ENCODE results near the gene KBTBD4.

Gene KBTBD4

GRCh38 chr11:47578524-47579494, at the start of gene KBTBD4, which contains the start of gene NDUFS3:
TSS of gene KBTBD4 (minus strand) at chr11:47578970. CDS start at chr11:47578951, 19 bp downstream.
TSS of gene NDUFS3 (plus strand) at chr11:47579074. CDS start at chr11:47579092, 18 bp downstream.
- TF ChIP-seq CTCF (IDR thresholded peaks at IDR 0.05; ENCODE audit: borderline replicate concordance, control extremely low read depth, extremely low read depth, insufficient read depth, missing control alignments) = no peak

GRCh38 chr11:47628026-47628425, 49.3 kb upstream of the KBTBD4 start:
- TF ChIP-seq CTCF (IDR thresholded peaks at IDR 0.05; ENCODE audit: borderline replicate concordance, control extremely low read depth, extremely low read depth, insufficient read depth, missing control alignments) = no peak
- in situ Hi-C loops (cut with MboI; ENCODE audit: low sequenced_read_pairs, unreplicated experiment) = no loop called here
- DNase-seq (ENCODE audit: low spot score) = no peak

More at GRCh38 chr11:47578524-47579494, at the start of gene KBTBD4, which contains the start of gene NDUFS3:
- in situ Hi-C loops (cut with MboI; ENCODE audit: low sequenced_read_pairs, unreplicated experiment) = no loop called here
- DNase-seq (ENCODE audit: low spot score) = peak; percentile 93

- in situ Hi-C loops (cut with MboI; ENCODE audit: low sequenced_read_pairs, unreplicated experiment) = no loop called here
- no peak for TF ChIP-seq CTCF (IDR thresholded peaks at IDR 0.05; ENCODE audit: borderline replicate concordance, control extremely low read depth, extremely low read depth, insufficient read depth, missing control alignments)
- no peak for DNase-seq (ENCODE audit: low spot score)
Measured at GRCh38 chr11:47626234-47626633, 47.5 kb upstream of the KBTBD4 start.

- in situ Hi-C loops (cut with MboI; ENCODE audit: low sequenced_read_pairs, unreplicated experiment) = no loop called here
- TF ChIP-seq CTCF (IDR thresholded peaks at IDR 0.05; ENCODE audit: borderline replicate concordance, control extremely low read depth, extremely low read depth, insufficient read depth, missing control alignments) = no peak
- no peak for DNase-seq (ENCODE audit: low spot score)
Measured at GRCh38 chr11:47620836-47621378, 42.1 kb upstream of the KBTBD4 start.

GRCh38 chr11:47617417-47617809, 38.6 kb upstream of the KBTBD4 start:
- TF ChIP-seq CTCF (IDR thresholded peaks at IDR 0.05; ENCODE audit: borderline replicate concordance, control extremely low read depth, extremely low read depth, insufficient read depth, missing control alignments) = no peak
- in situ Hi-C loops (cut with MboI; ENCODE audit: low sequenced_read_pairs, unreplicated experiment) = no loop called here
- no peak for DNase-seq (ENCODE audit: low spot score)

GRCh38 chr11:47616726-47617416, 38.1 kb upstream of the KBTBD4 start:
- in situ Hi-C loops (cut with MboI; ENCODE audit: low sequenced_read_pairs, unreplicated experiment) = no loop called here
- DNase-seq (ENCODE audit: low spot score) = peak; percentile 55
- peak; percentile 74 for TF ChIP-seq CTCF (IDR thresholded peaks at IDR 0.05; ENCODE audit: borderline replicate concordance, control extremely low read depth, extremely low read depth, insufficient read depth, missing control alignments)
